Activated T-helper 2 cell treated with anti-CD3 and anti-CD28 coated beads, Interferon-gamma antibody, Interleukin-2, Interleukin-4, amounts not matched to agents 10 μg/mL and 5 μg/mL and 100 μg/mL, durations not matched to agents 14 hours and 24 hours and 36 hours (primary cell): ENCODE data around the gene MS4A7. TPM values are rescaled to one million over a fixed set of nuclear protein-coding genes. Genes with fewer than 3 reads are reported as not detected.
A peak's percentile ranks its signal among the peaks of the same experiment; 100 is the strongest.

Experiments
- DNase-seq: peaks from one replicate; pipeline ENCODE4 v3.0.0; 2021; ENCODE audit warnings: low spot score
- H3K27ac Mint-ChIP-seq: one replicate; pipeline ENCODE4 v1.8.0; 2021; ENCODE audit warnings: mixed read lengths
- H3K27me3 Mint-ChIP-seq: one replicate; pipeline ENCODE4 v1.8.0; 2021; ENCODE audit warnings: low read depth, mixed read lengths
- H3K36me3 Mint-ChIP-seq: one replicate; pipeline ENCODE4 v1.8.0; 2021; ENCODE audit warnings: low read depth, mixed read lengths
- H3K4me1 Mint-ChIP-seq: one replicate; pipeline ENCODE4 v1.8.0; 2021; ENCODE audit warnings: low read depth, mixed read lengths
- H3K4me3 Mint-ChIP-seq: one replicate; pipeline ENCODE4 v1.8.0; 2021; ENCODE audit warnings: low read depth, mild to moderate bottlenecking, moderate library complexity, mixed read lengths
- H3K9me3 Mint-ChIP-seq: one replicate; pipeline ENCODE4 v1.8.0; 2021; ENCODE audit warnings: mixed read lengths
- intact Hi-C: fragments of 100-400 bp; cut with micrococcal nuclease; formaldehyde crosslinking; loops from one replicate; pipeline ENCODE4 v1.15.1; 2023
- total RNA-seq: library from RNA; stranded (reverse); gene quantifications from 2 replicates; pipeline ENCODE4 v1.2.3, GENCODE V29; 2022

MS4A7 gene
- total RNA-seq = not detected in 2 replicates

GRCh38 chr11:60378354-60378753, at the start of gene MS4A7:
MS4A7 (plus strand) TSS chr11:60378532; CDS start chr11:60383142, 4,610 bp downstream.
- H3K4me1 Mint-ChIP-seq = peaks cover 7% of the 10 kb centered on the region
- H3K27ac Mint-ChIP-seq = no peak within 1 kb of the TSS
- peaks cover 9% of the 10 kb centered on the region for H3K27me3 Mint-ChIP-seq
- intact Hi-C loops = no loop called here
- DNase-seq = no peak
- no peaks in the 10 kb centered on the region for H3K36me3 Mint-ChIP-seq
- H3K4me3 Mint-ChIP-seq = no peak within 1 kb of the TSS
- H3K9me3 Mint-ChIP-seq = no peaks in the 10 kb centered on the region

GRCh38 chr11:60332846-60333245, 45.5 kb upstream of the MS4A7 start:
- H3K36me3 Mint-ChIP-seq = no peaks in the 10 kb centered on the region
- no peak overlapping the region for H3K4me3 Mint-ChIP-seq
- no peaks in the 10 kb centered on the region for H3K4me1 Mint-ChIP-seq
- H3K27ac Mint-ChIP-seq = no peak overlapping the region
- peaks cover 4% of the 10 kb centered on the region for H3K9me3 Mint-ChIP-seq
- no peak for DNase-seq
- intact Hi-C loops = no loop called here
- peaks cover 2% of the 10 kb centered on the region for H3K27me3 Mint-ChIP-seq

GRCh38 chr11:60334005-60334620, 44.2 kb upstream of the MS4A7 start:
- Mint-ChIP-seq H3K4me3 (no peak overlapping the region), H3K27ac (no peak overlapping the region), H3K4me1 (no peaks in the 10 kb centered on the region), H3K36me3 (no peaks in the 10 kb centered on the region), H3K27me3 (peaks cover 7% of the 10 kb centered on the region), H3K9me3 (no peaks in the 10 kb centered on the region)
- peak; percentile 37 for DNase-seq
- intact Hi-C loops = no loop called here

- H3K4me1 Mint-ChIP-seq = no peaks in the 10 kb centered on the region
- no peaks in the 10 kb centered on the region for H3K36me3 Mint-ChIP-seq
- DNase-seq = no peak
- H3K4me3 Mint-ChIP-seq = no peak overlapping the region
- H3K27ac Mint-ChIP-seq = no peak overlapping the region
- H3K27me3 Mint-ChIP-seq = peaks cover 10% of the 10 kb centered on the region
- no peaks in the 10 kb centered on the region for H3K9me3 Mint-ChIP-seq
- intact Hi-C loops = no loop called here
Measured at GRCh38 chr11:60336767-60337391, 41.5 kb upstream of the MS4A7 start.

- intact Hi-C loops = no loop called here
- Mint-ChIP-seq H3K9me3 (no peaks in the 10 kb centered on the region), H3K36me3 (no peaks in the 10 kb centered on the region), H3K4me1 (no peaks in the 10 kb centered on the region), H3K27ac (no peak overlapping the region), H3K4me3 (no peak overlapping the region), H3K27me3 (peaks cover 10% of the 10 kb centered on the region)
- no peak for DNase-seq
Measured at GRCh38 chr11:60338053-60338452, 40.3 kb upstream of the MS4A7 start.

GRCh38 chr11:60339356-60339755, 39.0 kb upstream of the MS4A7 start:
- Mint-ChIP-seq H3K27ac (no peak overlapping the region), H3K4me3 (no peak overlapping the region), H3K4me1 (no peaks in the 10 kb centered on the region), H3K27me3 (peaks cover 8% of the 10 kb centered on the region), H3K36me3 (no peaks in the 10 kb centered on the region), H3K9me3 (no peaks in the 10 kb centered on the region)
- intact Hi-C loops = no loop called here
- DNase-seq = no peak

GRCh38 chr11:60343094-60343704, 35.1 kb upstream of the MS4A7 start:
- H3K4me1 Mint-ChIP-seq = no peaks in the 10 kb centered on the region
- no peak for DNase-seq
- H3K9me3 Mint-ChIP-seq = no peaks in the 10 kb centered on the region
- no peaks in the 10 kb centered on the region for H3K36me3 Mint-ChIP-seq
- intact Hi-C loops = no loop called here
- no peak overlapping the region for H3K4me3 Mint-ChIP-seq
- H3K27ac Mint-ChIP-seq = no peak overlapping the region
- peaks cover 6% of the 10 kb centered on the region for H3K27me3 Mint-ChIP-seq

- Mint-ChIP-seq H3K4me1 (no peaks in the 10 kb centered on the region), H3K9me3 (no peaks in the 10 kb centered on the region), H3K27ac (no peak overlapping the region), H3K36me3 (no peaks in the 10 kb centered on the region), H3K4me3 (no peak overlapping the region), H3K27me3 (peaks cover 4% of the 10 kb centered on the region)
- intact Hi-C loops = no loop called here
- DNase-seq = no peak
Measured at GRCh38 chr11:60344146-60344545, 34.2 kb upstream of the MS4A7 start.

- intact Hi-C loops = loop anchor here (5.0 kb wide), 1 partner anchor 78 kb away; no protein-coding TSS in a partner anchor
- DNase-seq = no peak
- Mint-ChIP-seq H3K4me1 (no peaks in the 10 kb centered on the region), H3K4me3 (no peak overlapping the region), H3K27ac (no peak overlapping the region), H3K9me3 (no peaks in the 10 kb centered on the region), H3K36me3 (no peaks in the 10 kb centered on the region), H3K27me3 (peaks cover 4% of the 10 kb centered on the region)
Measured at GRCh38 chr11:60345489-60345888, 32.8 kb upstream of the MS4A7 start.

- intact Hi-C loops = loop anchor here (5.0 kb wide), 1 partner anchor 80 kb away; no protein-coding TSS in a partner anchor
- Mint-ChIP-seq H3K9me3 (no peaks in the 10 kb centered on the region), H3K27ac (no peak overlapping the region), H3K4me1 (no peaks in the 10 kb centered on the region), H3K27me3 (no peaks in the 10 kb centered on the region), H3K4me3 (no peak overlapping the region), H3K36me3 (no peaks in the 10 kb centered on the region)
- no peak for DNase-seq
Measured at GRCh38 chr11:60347084-60347797, 31.1 kb upstream of the MS4A7 start.

GRCh38 chr11:60348116-60348515, 30.2 kb upstream of the MS4A7 start:
- Mint-ChIP-seq H3K4me3 (no peak overlapping the region), H3K27me3 (no peaks in the 10 kb centered on the region), H3K9me3 (no peaks in the 10 kb centered on the region), H3K36me3 (no peaks in the 10 kb centered on the region), H3K4me1 (no peaks in the 10 kb centered on the region), H3K27ac (no peak overlapping the region)
- DNase-seq = no peak
- intact Hi-C loops = loop anchor here (5.0 kb wide), 1 partner anchor 81 kb away; no protein-coding TSS in a partner anchor

GRCh38 chr11:60349990-60350389, 28.3 kb upstream of the MS4A7 start:
- Mint-ChIP-seq H3K27ac (no peak overlapping the region), H3K4me3 (no peak overlapping the region), H3K4me1 (no peaks in the 10 kb centered on the region), H3K9me3 (no peaks in the 10 kb centered on the region), H3K36me3 (no peaks in the 10 kb centered on the region), H3K27me3 (peaks cover 3% of the 10 kb centered on the region)
- DNase-seq = no peak
- intact Hi-C loops = loop anchor here (5.0 kb wide), 1 partner anchor 83 kb away; no protein-coding TSS in a partner anchor

- peaks cover 5% of the 10 kb centered on the region for H3K27me3 Mint-ChIP-seq
- H3K27ac Mint-ChIP-seq = no peak overlapping the region
- DNase-seq = no peak
- H3K9me3 Mint-ChIP-seq = no peaks in the 10 kb centered on the region
- no peaks in the 10 kb centered on the region for H3K36me3 Mint-ChIP-seq
- no peak overlapping the region for H3K4me3 Mint-ChIP-seq
- no peaks in the 10 kb centered on the region for H3K4me1 Mint-ChIP-seq
- intact Hi-C loops = no loop called here
Measured at GRCh38 chr11:60357771-60358170, 20.6 kb upstream of the MS4A7 start.
